ENCODE results near the gene UIMC1. TPM values are rescaled to one million over a fixed set of nuclear protein-coding genes. Genes with fewer than 3 reads are reported as not detected.

UIMC1 gene
- total and polyA plus RNA-seq, 11 donors = 14.8 to 40.2 (median 31.9) TPM

DNA sequence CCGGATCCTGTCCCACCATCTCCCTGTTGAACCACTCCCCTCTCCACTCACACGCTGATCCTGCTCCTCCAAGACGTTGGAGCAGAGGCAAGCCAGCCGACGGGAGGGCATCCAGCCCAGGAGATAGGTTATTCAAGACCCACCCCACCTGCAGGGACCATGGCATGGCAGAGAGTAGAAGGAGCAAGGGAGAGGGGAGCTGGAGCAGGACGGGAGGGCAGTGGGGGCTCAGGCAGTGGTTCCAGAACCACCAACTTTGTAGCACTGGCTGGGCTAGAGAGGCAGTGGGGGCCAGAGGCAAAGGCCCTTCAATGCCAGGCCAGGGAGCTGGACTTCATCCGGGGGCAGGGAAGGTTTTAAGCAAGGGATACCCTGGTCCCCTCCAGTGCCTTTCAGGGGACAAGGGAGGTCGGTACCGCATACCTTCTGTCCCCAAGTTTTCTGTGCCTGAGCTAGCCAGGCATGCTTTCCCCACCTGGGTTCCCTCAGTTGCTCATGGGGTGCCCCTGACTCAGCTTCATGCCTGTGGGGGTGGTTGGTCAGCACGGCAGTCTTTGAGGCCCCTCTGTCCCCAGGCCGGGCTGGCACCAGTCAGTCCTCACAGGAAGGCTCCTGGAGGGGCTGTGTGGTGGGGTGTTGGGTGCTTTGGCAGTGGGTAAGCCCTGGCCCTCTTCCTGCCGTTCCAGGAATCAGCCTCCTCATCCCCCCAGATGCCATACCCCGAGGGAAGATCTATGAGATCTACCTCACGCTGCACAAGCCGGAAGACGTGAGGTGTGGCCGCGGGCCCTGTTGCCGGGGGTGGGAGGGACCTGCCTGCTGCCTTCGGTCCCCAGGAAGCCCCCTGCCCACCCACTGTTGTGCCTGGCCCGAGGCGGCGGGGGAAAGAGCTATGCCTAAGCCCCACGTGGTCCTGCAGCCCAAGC is 129.8 kb downstream of the UIMC1 start:
- no peaks in the 10 kb centered on the region for H3K9me3 ChIP-seq
- 66 to 73% (median 68%) methylated on average over 20 to 24 of the region's 24 CpGs for WGBS, 4 donors
- peaks cover 4 to 50% (median 18%) of the 10 kb centered on the region in 9 donors for H3K27me3 ChIP-seq
- intact Hi-C loops (cut with DNase I) = no loop called here
- H3K36me3 ChIP-seq = peaks cover 0 to 10% (median 0%) of the 10 kb centered on the region in 9 donors
- no peaks in the 10 kb centered on the region for H3K4me1 ChIP-seq
- TF ChIP-seq POLR2A (IDR thresholded peaks at IDR 0.05) = no peak
- TF ChIP-seq, protein P1, sequence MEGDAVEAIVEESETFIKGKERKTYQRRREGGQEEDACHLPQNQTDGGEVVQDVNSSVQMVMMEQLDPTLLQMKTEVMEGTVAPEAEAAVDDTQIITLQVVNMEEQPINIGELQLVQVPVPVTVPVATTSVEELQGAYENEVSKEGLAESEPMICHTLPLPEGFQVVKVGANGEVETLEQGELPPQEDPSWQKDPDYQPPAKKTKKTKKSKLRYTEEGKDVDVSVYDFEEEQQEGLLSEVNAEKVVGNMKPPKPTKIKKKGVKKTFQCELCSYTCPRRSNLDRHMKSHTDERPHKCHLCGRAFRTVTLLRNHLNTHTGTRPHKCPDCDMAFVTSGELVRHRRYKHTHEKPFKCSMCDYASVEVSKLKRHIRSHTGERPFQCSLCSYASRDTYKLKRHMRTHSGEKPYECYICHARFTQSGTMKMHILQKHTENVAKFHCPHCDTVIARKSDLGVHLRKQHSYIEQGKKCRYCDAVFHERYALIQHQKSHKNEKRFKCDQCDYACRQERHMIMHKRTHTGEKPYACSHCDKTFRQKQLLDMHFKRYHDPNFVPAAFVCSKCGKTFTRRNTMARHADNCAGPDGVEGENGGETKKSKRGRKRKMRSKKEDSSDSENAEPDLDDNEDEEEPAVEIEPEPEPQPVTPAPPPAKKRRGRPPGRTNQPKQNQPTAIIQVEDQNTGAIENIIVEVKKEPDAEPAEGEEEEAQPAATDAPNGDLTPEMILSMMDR (IDR thresholded peaks at IDR 0.05) = no peak
- no peak for ATAC-seq
- no peak for DNase-seq
- H3K27ac ChIP-seq = no peak overlapping the region
- no peak overlapping the region for H3K4me3 ChIP-seq

DNA sequence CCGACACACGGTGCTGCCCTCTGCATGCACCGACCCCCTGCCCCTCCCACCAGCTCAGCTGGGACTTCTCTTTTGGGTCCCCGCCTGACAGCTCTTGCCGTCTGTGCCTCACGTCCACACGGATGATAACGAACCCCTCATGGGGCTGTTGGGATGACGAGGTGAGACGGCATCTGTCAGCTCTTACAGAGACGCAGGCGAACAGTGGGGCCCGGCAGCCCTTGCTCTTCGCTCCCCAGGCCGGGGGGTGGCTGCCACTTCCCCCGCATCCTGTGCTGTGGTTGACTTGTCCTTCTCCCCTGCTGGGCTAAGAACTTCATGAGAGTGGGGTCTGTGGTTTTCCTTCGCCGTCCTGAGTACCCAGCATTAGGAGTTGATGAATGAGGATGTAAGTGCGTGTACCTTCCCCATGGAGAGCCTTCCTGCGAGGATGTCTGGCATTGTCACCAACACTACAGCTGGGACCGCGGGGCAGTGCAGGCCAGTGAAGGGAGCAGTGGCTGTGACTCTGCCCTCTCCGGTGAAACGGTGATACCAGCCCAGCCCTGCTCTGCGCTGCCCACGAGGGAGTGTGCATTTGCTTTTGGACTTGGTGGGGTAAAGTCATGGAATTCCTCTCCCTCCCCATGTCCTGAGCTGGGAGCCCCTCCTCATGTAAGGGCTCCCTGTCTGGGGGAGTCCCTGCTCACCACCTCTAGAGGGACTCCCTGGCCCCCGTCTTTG is 130.6 kb downstream of the UIMC1 start:
- DNase-seq = no peak
- no peak overlapping the region for H3K27ac ChIP-seq
- peaks cover 0 to 4% (median 0%) of the 10 kb centered on the region in 9 donors for H3K36me3 ChIP-seq
- peaks cover 4 to 50% (median 18%) of the 10 kb centered on the region in 9 donors for H3K27me3 ChIP-seq
- H3K4me3 ChIP-seq = no peak overlapping the region
- peak in 1 of 4 donors; percentile 9 for ATAC-seq
- TF ChIP-seq POLR2A (IDR thresholded peaks at IDR 0.05) = no peak
- TF ChIP-seq, protein P1 (IDR thresholded peaks at IDR 0.05) = no peak
- H3K4me1 ChIP-seq = no peaks in the 10 kb centered on the region
- intact Hi-C loops (cut with DNase I) = no loop called here
- no peaks in the 10 kb centered on the region for H3K9me3 ChIP-seq
- WGBS, 4 donors = 18 to 24% (median 21%) methylated on average over 20 to 27 of the region's 27 CpGs

DNA sequence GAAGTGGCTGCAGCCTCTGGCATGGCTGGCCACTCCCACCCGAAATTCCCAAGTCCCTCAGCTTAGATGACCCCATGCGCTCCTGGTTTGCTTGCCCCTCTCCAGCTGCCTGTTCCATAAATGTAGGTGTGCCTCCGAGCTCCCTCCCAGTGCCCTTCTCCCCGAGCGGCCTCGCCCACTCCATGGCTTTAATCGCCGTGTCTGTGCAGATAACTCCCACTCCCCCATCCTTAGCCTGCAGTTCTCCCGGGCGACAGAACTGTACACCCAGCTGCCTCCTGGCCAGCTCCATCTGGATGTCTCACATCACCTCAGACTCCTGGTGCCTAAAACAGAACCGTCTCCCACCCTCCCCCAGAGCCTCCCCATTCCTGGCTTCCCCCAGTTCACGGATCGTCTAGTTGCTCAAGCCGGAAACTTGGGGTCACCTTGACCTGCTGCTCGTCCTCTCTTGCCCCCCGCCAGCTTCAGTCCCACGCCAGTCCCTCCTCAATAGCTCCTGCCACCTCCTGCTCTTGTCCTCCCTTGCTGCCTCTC is 131.5 kb downstream of the UIMC1 start:
- TF ChIP-seq, protein P1 (IDR thresholded peaks at IDR 0.05) = no peak
- TF ChIP-seq POLR2A (IDR thresholded peaks at IDR 0.05) = no peak
- intact Hi-C loops (cut with DNase I) = no loop called here
- Histone ChIP-seq H3K27ac (no peak overlapping the region), H3K9me3 (no peaks in the 10 kb centered on the region), H3K4me3 (no peak overlapping the region), H3K4me1 (no peaks in the 10 kb centered on the region), H3K27me3 (peaks cover 4 to 52% (median 18%) of the 10 kb centered on the region in 9 donors), H3K36me3 (no peaks in the 10 kb centered on the region)
- DNase-seq = no peak
- WGBS, 4 donors = 39 to 52% (median 43%) methylated on average over 16 to 17 of the region's 17 CpGs
- ATAC-seq = no peak
